Sigmoid colon (tissue), 7 donors: Measurements from ENCODE around the gene GYPC. TPM values are rescaled to one million over a fixed set of nuclear protein-coding genes. Genes with fewer than 3 reads are reported as not detected.

Experiments used
- DNase-seq: peaks from one replicate; pipeline ENCODE4 v3.0.0-alpha.2; 2019
- H3K27ac ChIP-seq, 4 donors: fragments of 200-600 bp; sonication (generic); one replicate each; pipeline ENCODE4 v1.5.1; 2016 to 2019; ENCODE audit warnings: mild to moderate bottlenecking in 1 of 4
- H3K27me3 ChIP-seq, 3 donors: fragments of 200-600 bp; sonication (generic); one replicate each; pipeline ENCODE4 v1.5.1; 2019; ENCODE audit warnings: mild to moderate bottlenecking in 1 of 3
- H3K36me3 ChIP-seq, 4 donors: fragments of 200-600 bp; sonication (generic); one replicate each; pipeline ENCODE4 v1.5.1; 2016 to 2019
- H3K4me1 ChIP-seq, 4 donors: fragments of 200-600 bp; sonication (generic); one replicate each; pipeline ENCODE4 v1.5.1; 2017 to 2019
- H3K4me3 ChIP-seq, 4 donors: fragments of 200-600 bp; sonication (generic); one replicate each; pipeline ENCODE4 v1.5.1; 2017 to 2019; ENCODE audit warnings: mild to moderate bottlenecking in 2 of 4, moderate library complexity in 1 of 4
- H3K9me3 ChIP-seq, 4 donors: fragments of 200-600 bp in 3 of 4; sonication (generic) in 3 of 4; one replicate each; pipeline versions ENCODE4 v1.5.1 to v1.6.1; 2013 to 2019
- CTCF ChIP-seq, 4 experiments: fragments of 450-650 bp in 3 of 4; fragments of 200-600 bp in 1 of 4; IDR thresholded peaks; one replicate each; pipeline ENCODE4 v1.5.1; 2016 to 2019; ENCODE audit warnings: antibody characterized with exemption in 4 of 4, mild to moderate bottlenecking in 3 of 4, moderate library complexity in 2 of 4
- EP300 ChIP-seq, 4 donors: sonication (generic); formaldehyde crosslinking; IDR thresholded peaks; one replicate each; pipeline ENCODE4 v1.6.1; 2017; ENCODE audit warnings: antibody characterized with exemption in 4 of 4
- POLR2A ChIP-seq, 2 donors: fragments of 450-650 bp; IDR thresholded peaks; one replicate each; pipeline ENCODE4 v1.6.1; 2016; ENCODE audit warnings: antibody characterized with exemption in 2 of 2, mild to moderate bottlenecking in 2 of 2, moderate library complexity in 2 of 2
- POLR2AphosphoS5 ChIP-seq, 4 donors: sonication (generic); formaldehyde crosslinking; IDR thresholded peaks; one replicate each; pipeline ENCODE4 v1.6.1; 2017; ENCODE audit warnings: antibody characterized with exemption in 4 of 4
- WGBS, 2 donors: extraction: QIAGEN DNeasy Blood & Tissue Kit; methylation state at CpG; one replicate each; pipeline ENCODE4 v1.1.7; 2013; 5-methylcytosine and 5-hydroxymethylcytosine counted together
- intact Hi-C: fragments of 100-400 bp; cut with DNase I; formaldehyde crosslinking; loops from one replicate; pipeline ENCODE4 v1.15.1; 2023
- polyA plus RNA-seq, 3 donors: library from polyadenylated mRNA; stranded (reverse); fragments of 200-250 nt; gene quantifications; one replicate each; pipeline ENCODE4 v1.2.3, GENCODE V29; 2013
- total RNA-seq, 4 donors: library from RNA; depleted of rRNA; stranded (reverse); fragments of >200 nt; gene quantifications; one replicate each; pipeline ENCODE4 v1.1.0, GENCODE V29; 2016
- donor health status: healthy with polysubstance abuse.
- donor health status: Bipolar disorder and iron deficiency.
- donor health status: healthy.

Gene GYPC
- total and polyA plus RNA-seq, 7 donors = 18.0 to 123 (median 93.7) TPM

- Histone ChIP-seq H3K9me3 (peaks cover 0 to 9% (median 2%) of the 10 kb centered on the region in 4 donors), H3K27ac (no peak overlapping the region), H3K27me3 (no peaks in the 10 kb centered on the region), H3K4me1 (peaks cover 0 to 24% (median 15%) of the 10 kb centered on the region in 4 donors), H3K36me3 (peaks cover 0 to 30% (median 0%) of the 10 kb centered on the region in 4 donors), H3K4me3 (no peak overlapping the region)
- DNase-seq = no peak
- TF ChIP-seq POLR2AphosphoS5 (IDR thresholded peaks at IDR 0.05) = no peak
- no peak for TF ChIP-seq CTCF (IDR thresholded peaks at IDR 0.05)
- no peak for TF ChIP-seq POLR2A (IDR thresholded peaks at IDR 0.05)
- TF ChIP-seq EP300 (IDR thresholded peaks at IDR 0.05) = no peak
- intact Hi-C loops = no loop called here
- WGBS, 2 donors = 87 to 95% methylated on average over 7 of the region's 7 CpGs
Measured at GRCh38 chr2:126671488-126671887, 15.5 kb downstream of the GYPC start.

- DNase-seq = no peak
- H3K27ac ChIP-seq = no peak overlapping the region
- no peak overlapping the region for H3K4me3 ChIP-seq
- H3K4me1 ChIP-seq = peaks cover 0 to 15% (median 14%) of the 10 kb centered on the region in 4 donors
- H3K27me3 ChIP-seq = no peaks in the 10 kb centered on the region
- 87 to 92% methylated on average over 12 of the region's 12 CpGs for WGBS, 2 donors
- no peak for TF ChIP-seq EP300 (IDR thresholded peaks at IDR 0.05)
- TF ChIP-seq POLR2A (IDR thresholded peaks at IDR 0.05) = no peak
- TF ChIP-seq POLR2AphosphoS5 (IDR thresholded peaks at IDR 0.05) = no peak
- TF ChIP-seq CTCF (IDR thresholded peaks at IDR 0.05) = no peak
- peaks cover 0 to 31% (median 0%) of the 10 kb centered on the region in 4 donors for H3K36me3 ChIP-seq
- peaks cover 0 to 9% (median 2%) of the 10 kb centered on the region in 4 donors for H3K9me3 ChIP-seq
- intact Hi-C loops = no loop called here
Measured at GRCh38 chr2:126672980-126673605, 17.1 kb downstream of the GYPC start.

GRCh38 chr2:126674075-126674744 lies 18.3 kb downstream of the GYPC start:
- Histone ChIP-seq H3K36me3 (peaks cover 0 to 37% (median 0%) of the 10 kb centered on the region in 4 donors), H3K4me3 (no peak overlapping the region), H3K9me3 (peaks cover 0 to 9% (median 2%) of the 10 kb centered on the region in 4 donors), H3K27me3 (no peaks in the 10 kb centered on the region), H3K4me1 (peaks cover 0 to 14% (median 11%) of the 10 kb centered on the region in 4 donors), H3K27ac (no peak overlapping the region)
- no peak for TF ChIP-seq POLR2AphosphoS5 (IDR thresholded peaks at IDR 0.05)
- TF ChIP-seq POLR2A (IDR thresholded peaks at IDR 0.05) = no peak
- no peak for TF ChIP-seq CTCF (IDR thresholded peaks at IDR 0.05)
- no peak for TF ChIP-seq EP300 (IDR thresholded peaks at IDR 0.05)
- 84 to 87% methylated on average over 11 of the region's 11 CpGs for WGBS, 2 donors
- intact Hi-C loops = no loop called here
- DNase-seq = no peak

DNA sequence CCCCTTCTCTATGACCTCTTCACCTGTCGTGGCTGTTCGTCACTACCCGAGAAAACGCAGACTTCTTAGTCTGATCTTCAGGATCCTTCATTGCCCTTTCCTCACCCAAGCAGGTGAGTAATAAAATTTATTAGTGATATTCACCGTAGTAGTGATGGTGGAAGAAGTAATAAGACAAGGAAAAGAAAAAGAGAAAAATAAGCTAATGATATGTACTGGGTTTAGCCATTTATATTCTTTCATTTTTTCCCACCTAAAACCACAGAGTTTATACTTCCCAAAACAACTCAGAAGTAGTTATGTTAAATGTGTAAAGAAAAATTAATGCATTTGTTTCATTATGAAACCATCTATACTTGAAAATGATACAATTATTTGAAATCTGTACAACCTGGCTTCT lies 19.7 kb downstream of the GYPC start:
- intact Hi-C loops = no loop called here
- WGBS, 2 donors = 94 to 96% methylated on average over 5 of the region's 5 CpGs
- peaks cover 0 to 9% (median 2%) of the 10 kb centered on the region in 4 donors for H3K9me3 ChIP-seq
- H3K36me3 ChIP-seq = peaks cover 0 to 37% (median 0%) of the 10 kb centered on the region in 4 donors
- no peak for TF ChIP-seq EP300 (IDR thresholded peaks at IDR 0.05)
- no peak for TF ChIP-seq CTCF (IDR thresholded peaks at IDR 0.05)
- TF ChIP-seq POLR2AphosphoS5 (IDR thresholded peaks at IDR 0.05) = no peak
- no peak for TF ChIP-seq POLR2A (IDR thresholded peaks at IDR 0.05)
- H3K4me1 ChIP-seq = peaks cover 0 to 4% (median 2%) of the 10 kb centered on the region in 4 donors
- no peak overlapping the region for H3K4me3 ChIP-seq
- DNase-seq = no peak
- H3K27ac ChIP-seq = no peak overlapping the region
- no peaks in the 10 kb centered on the region for H3K27me3 ChIP-seq
